ENCODE data around the gene MDP1. TPM values are rescaled to one million over a fixed set of nuclear protein-coding genes. Genes with fewer than 3 reads are reported as not detected.

Gene MDP1
- total RNA-seq, 1 experiment from 2014 or later = 18.8 TPM

DNA sequence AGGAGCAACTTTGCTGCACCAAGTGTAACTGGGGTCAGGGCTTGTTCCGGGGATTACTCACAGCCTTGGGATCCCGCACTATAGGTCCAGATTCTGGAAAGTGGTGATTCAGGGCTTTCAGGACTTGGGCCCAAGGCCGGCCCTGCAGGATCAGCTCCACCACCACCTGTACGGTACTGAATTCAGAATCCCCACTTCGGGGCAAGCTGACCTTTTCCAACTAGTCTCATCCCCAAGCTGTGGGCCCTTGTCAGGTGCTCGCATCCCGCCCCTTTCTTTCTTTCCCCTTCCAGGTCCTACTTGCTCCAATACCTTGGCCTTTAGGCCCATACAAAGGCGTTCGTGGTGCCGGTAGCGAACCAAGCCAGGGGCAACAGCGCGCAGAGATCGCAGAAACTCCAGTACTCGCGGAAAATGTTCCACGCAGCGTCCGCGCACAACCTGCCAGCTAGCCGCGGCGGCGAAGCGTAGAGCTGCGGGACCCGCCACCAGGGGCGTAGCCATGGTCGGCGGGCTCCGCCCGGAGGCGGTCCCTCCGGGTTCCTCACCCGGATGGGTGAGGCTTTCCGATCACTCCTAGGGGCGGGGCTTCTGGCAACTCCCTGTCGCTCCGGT lies 26.1 kb upstream of the MDP1 start:
- no peak overlapping the region for H2AK5ac ChIP-seq (ENCODE audit: insufficient read length, low read length)
- Mint-ChIP-seq H3K27me3 (ENCODE audit: low read depth) (peaks cover 7% of the 10 kb centered on the region; the same call in 1 of the 2 replicates), H3K36me3 (ENCODE audit: insufficient read depth in 1 of 3, low read depth in 3 of 3) (peaks cover 26 to 43% (median 38%) of the 10 kb centered on the region in 3 experiments; a peak in 6 of 7 replicates), H3K9me3 (no peaks in the 10 kb centered on the region), H3K4me1 (peaks cover 11 to 12% of the 10 kb centered on the region in 2 experiments), H3K27ac (peak overlapping the region; percentile 99 to 100 (median 100)), H3K4me3 (peak overlapping the region; percentile 92 to 96)
- no peak overlapping the region for H3T11ph ChIP-seq (ENCODE audit: low read length)
- no peak overlapping the region for H4K5ac ChIP-seq (ENCODE audit: insufficient read length, low read depth, low read length)
- H3K18ac ChIP-seq (ENCODE audit: insufficient read length, low read depth, low read length) = peak overlapping the region; percentile 91
- H2BK15ac ChIP-seq (ENCODE audit: low read depth, low read length) = no peak overlapping the region
- H3K79me2 ChIP-seq (ENCODE audit: insufficient read depth, low read length) = no peaks in the 10 kb centered on the region
- peaks cover 6% of the 10 kb centered on the region for H3K23me2 ChIP-seq (ENCODE audit: insufficient read length, low read depth, low read length, poor library complexity, severe bottlenecking)
- TF ChIP-seq, protein P1, sequence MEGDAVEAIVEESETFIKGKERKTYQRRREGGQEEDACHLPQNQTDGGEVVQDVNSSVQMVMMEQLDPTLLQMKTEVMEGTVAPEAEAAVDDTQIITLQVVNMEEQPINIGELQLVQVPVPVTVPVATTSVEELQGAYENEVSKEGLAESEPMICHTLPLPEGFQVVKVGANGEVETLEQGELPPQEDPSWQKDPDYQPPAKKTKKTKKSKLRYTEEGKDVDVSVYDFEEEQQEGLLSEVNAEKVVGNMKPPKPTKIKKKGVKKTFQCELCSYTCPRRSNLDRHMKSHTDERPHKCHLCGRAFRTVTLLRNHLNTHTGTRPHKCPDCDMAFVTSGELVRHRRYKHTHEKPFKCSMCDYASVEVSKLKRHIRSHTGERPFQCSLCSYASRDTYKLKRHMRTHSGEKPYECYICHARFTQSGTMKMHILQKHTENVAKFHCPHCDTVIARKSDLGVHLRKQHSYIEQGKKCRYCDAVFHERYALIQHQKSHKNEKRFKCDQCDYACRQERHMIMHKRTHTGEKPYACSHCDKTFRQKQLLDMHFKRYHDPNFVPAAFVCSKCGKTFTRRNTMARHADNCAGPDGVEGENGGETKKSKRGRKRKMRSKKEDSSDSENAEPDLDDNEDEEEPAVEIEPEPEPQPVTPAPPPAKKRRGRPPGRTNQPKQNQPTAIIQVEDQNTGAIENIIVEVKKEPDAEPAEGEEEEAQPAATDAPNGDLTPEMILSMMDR (conservative IDR thresholded peaks at IDR 0.05) = peak; percentile 63
- H3K4me1 ChIP-seq (ENCODE audit: insufficient read depth, low read length) = no peaks in the 10 kb centered on the region
- WGBS (ENCODE audit: extremely low coverage, insufficient read length, low lambda C conversion rate) = no CpG with 5 or more reads among the region's 39 CpGs
- no peak overlapping the region for H4K91ac ChIP-seq (ENCODE audit: insufficient read length, low read depth, low read length)
- peak; percentile 94 for DNase-seq
- no peak overlapping the region for H3K27ac ChIP-seq (ENCODE audit: insufficient read length, low read depth, low read length)
- no peak overlapping the region for H3K23ac ChIP-seq (ENCODE audit: insufficient read length, low read depth, low read length)
- H2BK120ac ChIP-seq (ENCODE audit: low read depth, low read length, poor library complexity, severe bottlenecking) = no peak overlapping the region
- no peaks in the 10 kb centered on the region for H3K79me1 ChIP-seq (ENCODE audit: insufficient read depth, low read depth, low read length, poor library complexity, severe bottlenecking)
- H4K20me1 ChIP-seq (ENCODE audit: control insufficient read depth, insufficient read depth, insufficient read length) = peaks cover 2% of the 10 kb centered on the region
- H3K14ac ChIP-seq (ENCODE audit: insufficient read depth, low read length) = peak overlapping the region; percentile 84
- no peak overlapping the region for H2BK12ac ChIP-seq (ENCODE audit: insufficient read length, low read depth, low read length)
- no peak overlapping the region for H2AFZ ChIP-seq (ENCODE audit: low read length)
- no peak overlapping the region for H2BK5ac ChIP-seq (ENCODE audit: insufficient read length, low read length)
- no peak overlapping the region for H2BK20ac ChIP-seq (ENCODE audit: low read depth, low read length, poor library complexity, severe bottlenecking)
- no peaks in the 10 kb centered on the region for H3K27me3 ChIP-seq (ENCODE audit: insufficient read depth, low read length)
- H3K56ac ChIP-seq (ENCODE audit: insufficient read length, low read depth, low read length) = no peak overlapping the region
- peak overlapping the region; percentile 47 for H3K4me2 ChIP-seq (ENCODE audit: insufficient read depth, insufficient read length, low read length)
- no peak overlapping the region for H3K4ac ChIP-seq (ENCODE audit: low read depth, low read length)
- no peaks in the 10 kb centered on the region for H3K9me3 ChIP-seq (ENCODE audit: control insufficient read depth, low read depth, low read length)
- no peak overlapping the region for H4K8ac ChIP-seq (replicated peaks; ENCODE audit: insufficient read length, low read depth, low read length)
- H3K9ac ChIP-seq (ENCODE audit: extremely low read depth, insufficient read length, low read length) = peak overlapping the region; percentile 75
